Activated CD8-positive, alpha-beta T cell treated with anti-CD3 and anti-CD28 coated beads for 36 hours (primary cell): ENCODE data around the gene LRP1. TPM values are rescaled to one million over a fixed set of nuclear protein-coding genes. Genes with fewer than 3 reads are reported as not detected.
A peak's percentile ranks its signal among the peaks of the same experiment; 100 is the strongest.

Experiments used
- ATAC-seq: fragments of 200-7000 bp; cut with Tn5 transposase; one replicate; pipeline ENCODE4 v1.10.0; 2021; ENCODE audit warnings: mild to moderate bottlenecking, moderate library complexity
- CTCF ChIA-PET: fragments of 350-600 bp; sonication (Branson Sonifier 250); formaldehyde crosslinking; loops from one replicate; lab custom pipeline; 2021; ENCODE audit warnings: antibody characterized with exemption; lab: Charles Lee
- POLR2A ChIA-PET: fragments of 350-600 bp; sonication (Branson Sonifier 250); formaldehyde crosslinking; loops from one replicate; lab custom pipeline; 2021; ENCODE audit warnings: antibody characterized with exemption; lab: Charles Lee
- DNase-seq: peaks from one replicate; pipeline ENCODE4 v3.0.0-alpha.2; 2020
- H3K27ac Mint-ChIP-seq: one replicate; pipeline ENCODE4 v1.8.0; 2021; ENCODE audit warnings: mild to moderate bottlenecking, mixed read lengths
- H3K27me3 Mint-ChIP-seq: one replicate; pipeline ENCODE4 v1.8.0; 2021; ENCODE audit warnings: mixed read lengths
- H3K36me3 Mint-ChIP-seq: one replicate; pipeline ENCODE4 v1.8.0; 2021; ENCODE audit warnings: low read depth, mixed read lengths
- H3K4me1 Mint-ChIP-seq: one replicate; pipeline ENCODE4 v1.8.0; 2021; ENCODE audit warnings: low read depth, mixed read lengths
- H3K4me3 Mint-ChIP-seq: one replicate; pipeline ENCODE4 v1.8.0; 2021; ENCODE audit warnings: mild to moderate bottlenecking, moderate library complexity, mixed read lengths
- H3K9me3 Mint-ChIP-seq: one replicate; pipeline ENCODE4 v1.8.0; 2021; ENCODE audit warnings: mixed read lengths
- intact Hi-C: fragments of 100-400 bp; cut with micrococcal nuclease; formaldehyde crosslinking; loops from one replicate; pipeline ENCODE4 v1.10.0; 2022
- total RNA-seq, 2 experiments: library from RNA; stranded (reverse); gene quantifications; one replicate each; pipeline ENCODE4 v1.2.3, GENCODE V29; 2021
- TF ChIP-seq, protein P1 (sequence below): fragments of 200-600 bp; IDR thresholded peaks from one replicate; pipeline ENCODE4 v1.8.0; 2022; ENCODE audit warnings: antibody characterized with exemption, mild to moderate bottlenecking

LRP1 gene
- total RNA-seq, 2 experiments from 2014 or later, result 1.5 to 1.9 TPM

DNA sequence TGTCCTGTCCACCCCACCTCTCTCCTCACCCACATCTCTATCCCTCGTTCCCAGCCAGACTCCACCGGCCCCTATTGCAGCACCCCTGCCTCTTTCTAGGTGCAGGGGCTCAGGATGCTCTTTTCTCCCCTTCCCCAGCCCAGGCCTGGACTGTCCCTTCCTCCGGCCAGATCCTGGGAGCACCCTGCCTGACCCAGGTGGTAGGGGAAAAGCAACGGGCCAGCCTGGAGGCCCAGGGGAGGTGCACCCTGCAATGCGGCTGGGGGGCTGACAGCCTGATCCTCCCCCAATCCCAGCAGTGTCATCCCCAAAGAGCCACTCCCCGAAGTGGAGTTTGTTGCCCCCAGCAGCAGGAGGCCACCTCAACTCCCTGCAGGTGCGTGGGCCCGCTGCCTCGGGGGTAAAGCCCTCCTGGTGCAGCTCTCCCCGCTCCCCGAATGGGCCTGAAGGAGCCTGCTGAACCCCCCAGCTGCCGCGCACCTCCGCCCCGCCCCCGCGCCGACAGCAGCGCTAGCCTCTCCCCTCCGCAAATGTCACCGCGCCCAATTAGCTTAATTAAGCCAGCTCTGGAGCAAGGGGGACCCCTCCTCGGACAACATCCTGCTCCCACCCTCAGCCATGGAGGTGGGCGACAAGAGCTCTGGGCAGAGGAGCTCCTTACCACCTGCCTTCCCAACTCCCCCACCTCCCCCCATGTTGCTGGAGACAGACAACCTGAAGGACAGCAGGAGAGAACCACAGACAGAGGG is 93.1 kb downstream of the LRP1 start:
- Mint-ChIP-seq H3K27me3 (peaks cover 75% of the 10 kb centered on the region), H3K27ac (no peak overlapping the region), H3K36me3 (peaks cover 3% of the 10 kb centered on the region), H3K4me3 (no peak overlapping the region), H3K9me3 (no peaks in the 10 kb centered on the region), H3K4me1 (peaks cover 49% of the 10 kb centered on the region)
- CTCF ChIA-PET, result interaction anchor here (1.0 to 13.6 kb wide), 2 partner anchors 8 to 20 kb away, joined by 4 to 431 read pairs; a partner anchor contains a TSS
- ATAC-seq, result no peak
- TF ChIP-seq, protein P1, sequence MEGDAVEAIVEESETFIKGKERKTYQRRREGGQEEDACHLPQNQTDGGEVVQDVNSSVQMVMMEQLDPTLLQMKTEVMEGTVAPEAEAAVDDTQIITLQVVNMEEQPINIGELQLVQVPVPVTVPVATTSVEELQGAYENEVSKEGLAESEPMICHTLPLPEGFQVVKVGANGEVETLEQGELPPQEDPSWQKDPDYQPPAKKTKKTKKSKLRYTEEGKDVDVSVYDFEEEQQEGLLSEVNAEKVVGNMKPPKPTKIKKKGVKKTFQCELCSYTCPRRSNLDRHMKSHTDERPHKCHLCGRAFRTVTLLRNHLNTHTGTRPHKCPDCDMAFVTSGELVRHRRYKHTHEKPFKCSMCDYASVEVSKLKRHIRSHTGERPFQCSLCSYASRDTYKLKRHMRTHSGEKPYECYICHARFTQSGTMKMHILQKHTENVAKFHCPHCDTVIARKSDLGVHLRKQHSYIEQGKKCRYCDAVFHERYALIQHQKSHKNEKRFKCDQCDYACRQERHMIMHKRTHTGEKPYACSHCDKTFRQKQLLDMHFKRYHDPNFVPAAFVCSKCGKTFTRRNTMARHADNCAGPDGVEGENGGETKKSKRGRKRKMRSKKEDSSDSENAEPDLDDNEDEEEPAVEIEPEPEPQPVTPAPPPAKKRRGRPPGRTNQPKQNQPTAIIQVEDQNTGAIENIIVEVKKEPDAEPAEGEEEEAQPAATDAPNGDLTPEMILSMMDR, result no peak
- peak; percentile 49 for DNase-seq
- intact Hi-C loops, result no loop called here
- POLR2A ChIA-PET, result interaction anchor here (1.1 to 12.7 kb wide), 3 partner anchors 9 to 237 kb away, joined by 3 to 238 read pairs (median 4); a partner anchor contains a TSS

GRCh38 chr12:57222286-57223190 is 94.3 kb downstream of the LRP1 start:
- no peak for DNase-seq
- ChIA-PET CTCF (interaction anchor here (0.6 to 13.6 kb wide), 3 partner anchors 6 to 40 kb away, joined by 3 to 431 read pairs (median 215); partner anchors contain the start of gene NXPH4), POLR2A (interaction anchor here (1.1 to 12.7 kb wide), 3 partner anchors 8 to 236 kb away, joined by 3 to 238 read pairs (median 5); a partner anchor contains a TSS)
- Mint-ChIP-seq H3K27me3 (peaks cover 79% of the 10 kb centered on the region), H3K4me1 (peaks cover 55% of the 10 kb centered on the region), H3K36me3 (peaks cover 3% of the 10 kb centered on the region), H3K4me3 (no peak overlapping the region), H3K9me3 (no peaks in the 10 kb centered on the region), H3K27ac (no peak overlapping the region)
- intact Hi-C loops, result no loop called here
- TF ChIP-seq, protein P1, result no peak
- ATAC-seq, result no peak

GRCh38 chr12:57223191-57224165 is 95.2 kb downstream of the LRP1 start:
- TF ChIP-seq, protein P1, result no peak
- Mint-ChIP-seq H3K27me3 (peaks cover 74% of the 10 kb centered on the region), H3K4me3 (no peak overlapping the region), H3K9me3 (no peaks in the 10 kb centered on the region), H3K27ac (no peak overlapping the region), H3K4me1 (peaks cover 60% of the 10 kb centered on the region), H3K36me3 (peaks cover 3% of the 10 kb centered on the region)
- DNase-seq (peak; percentile 71), ATAC-seq (peak; percentile 78)
- POLR2A ChIA-PET, result interaction anchor here (0.9 to 12.7 kb wide), 3 partner anchors 9 to 239 kb away, joined by 3 to 238 read pairs (median 5); a partner anchor contains a TSS
- CTCF ChIA-PET, result interaction anchor here (0.6 to 13.6 kb wide), 5 partner anchors 7 to 192 kb away, joined by 3 to 431 read pairs (median 4); partner anchors contain the start of gene NXPH4
- intact Hi-C loops, result no loop called here

GRCh38 chr12:57224278-57224972 is 96.1 kb downstream of the LRP1 start:
- intact Hi-C loops, result no loop called here
- Mint-ChIP-seq H3K9me3 (no peaks in the 10 kb centered on the region), H3K4me1 (peaks cover 67% of the 10 kb centered on the region), H3K27me3 (peaks cover 66% of the 10 kb centered on the region), H3K27ac (no peak overlapping the region), H3K36me3 (peaks cover 3% of the 10 kb centered on the region), H3K4me3 (no peak overlapping the region)
- CTCF ChIA-PET, result interaction anchor here (0.9 to 13.6 kb wide), 6 partner anchors 8 to 235 kb away, joined by 3 to 431 read pairs (median 4); partner anchors contain the start of gene NXPH4
- ATAC-seq, result no peak
- DNase-seq, result no peak
- TF ChIP-seq, protein P1, result no peak
- POLR2A ChIA-PET, result interaction anchor here (0.5 to 12.7 kb wide), 3 partner anchors 13 to 238 kb away, joined by 3 to 238 read pairs (median 3); a partner anchor contains a TSS
